Fibroblast of villous mesenchyme (primary cell): ENCODE data around the gene HES7. TPM values are rescaled to one million over a fixed set of nuclear protein-coding genes. Genes with fewer than 3 reads are reported as not detected.
"Not testable (repeated sequence)": the region's sequence is repeated elsewhere in the genome, so short reads cannot be mapped to it uniquely, and the experiment has no call there.

Experiments used
- DNase-seq: peaks from one replicate; pipeline ENCODE4 v3.0.0-alpha.2; 2010; ENCODE audit warnings: low read depth
- H3K4me3 ChIP-seq: 2 replicates; pipeline ENCODE4 v1.5.1; 2011; ENCODE audit warnings: low read depth, mild to moderate bottlenecking, low read length
- CTCF ChIP-seq: IDR thresholded peaks from 2 replicates; pipeline ENCODE4 v1.5.1; 2012; ENCODE audit warnings: low read depth, mild to moderate bottlenecking, low read length; ENCODE audit not compliant: insufficient read depth
- total RNA-seq: library from RNA; depleted of rRNA; stranded (reverse); fragments of >200 nt; gene quantifications from 2 replicates; pipeline ENCODE4 v1.2.3, GENCODE V29; 2012

Gene HES7
- total RNA-seq, 1 donor: not detected

- H3K4me3 ChIP-seq: no peak overlapping the region
- DNase-seq: no peak
- no peak for TF ChIP-seq CTCF
Measured at GRCh38 chr17:8116776-8117175, 7.1 kb downstream of the HES7 start.

- no peak overlapping the region for H3K4me3 ChIP-seq
- DNase-seq: no peak
- TF ChIP-seq CTCF: no peak
Measured at GRCh38 chr17:8110907-8111306, 13.0 kb downstream of the HES7 start.

GRCh38 chr17:8110456-8110804 is 13.5 kb downstream of the HES7 start:
- DNase-seq: no peak
- TF ChIP-seq CTCF: peak; percentile 20
- H3K4me3 ChIP-seq: no peak overlapping the region

GRCh38 chr17:8109661-8110455 is 14.0 kb downstream of the HES7 start:
- peak; percentile 73 for TF ChIP-seq CTCF
- peak overlapping the region; percentile 29 for H3K4me3 ChIP-seq
- peak; percentile 26 for DNase-seq

DNA sequence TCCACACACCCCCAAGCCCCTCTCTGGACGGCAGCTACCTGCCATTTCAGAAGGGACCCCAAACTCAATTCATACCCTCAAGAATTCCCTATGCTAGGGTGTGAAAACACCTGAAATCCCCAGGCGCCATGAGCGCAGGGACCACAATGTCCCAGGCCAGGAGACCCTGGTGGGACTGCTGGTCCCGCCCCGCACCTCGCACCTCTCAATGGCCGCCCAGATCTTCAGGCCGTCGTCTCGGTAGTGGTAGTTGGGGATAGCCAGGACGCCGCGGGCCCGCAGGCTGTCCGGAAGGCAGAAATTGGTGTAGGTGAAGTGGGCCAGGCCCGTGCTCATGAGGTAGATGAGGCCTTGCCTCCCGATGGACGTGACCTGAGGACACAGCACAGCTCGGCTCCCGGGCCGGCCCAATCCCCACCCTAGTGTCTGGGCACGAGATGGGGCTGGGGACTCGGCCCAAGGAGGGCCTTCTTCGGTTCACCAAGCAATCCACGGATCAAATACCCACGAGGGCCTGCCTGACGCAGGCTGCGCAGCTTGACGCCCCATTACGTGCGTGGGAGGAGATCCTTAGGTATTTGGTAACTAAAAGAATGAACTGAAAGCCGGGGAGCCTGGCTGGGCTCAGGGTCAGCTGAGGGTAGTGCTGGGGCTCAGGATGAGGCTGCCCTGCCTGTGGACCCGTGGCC is 14.8 kb downstream of the HES7 start:
- H3K4me3 ChIP-seq: no peak overlapping the region
- DNase-seq: no peak
- TF ChIP-seq CTCF: no peak

GRCh38 chr17:8106980-8107379 is 16.9 kb downstream of the HES7 start:
- DNase-seq, H3K4me3 ChIP-seq: not testable (repeated sequence)

DNA sequence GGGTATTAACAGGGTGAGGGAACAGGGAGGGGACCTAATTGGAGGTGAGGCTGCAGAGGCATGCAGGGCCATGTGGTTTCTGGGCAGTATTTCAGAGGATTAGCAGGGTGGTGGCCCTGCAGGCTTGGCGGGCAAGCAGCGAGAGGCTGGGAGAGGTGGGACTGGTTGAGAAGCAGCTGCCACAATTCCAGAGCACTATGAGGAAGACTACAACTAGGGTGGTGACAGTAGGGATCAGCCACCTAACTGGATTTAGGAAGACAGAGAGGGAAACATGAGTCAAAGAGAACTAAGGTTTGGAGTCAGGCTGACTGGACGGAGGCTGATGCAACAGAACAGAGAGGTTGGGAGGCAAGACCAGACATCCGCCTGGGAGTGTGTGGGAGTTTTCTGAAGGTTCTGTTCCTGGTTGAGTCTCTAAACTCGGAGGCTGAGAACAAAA is 17.9 kb downstream of the HES7 start:
- DNase-seq: peak; percentile 44
- no peak overlapping the region for H3K4me3 ChIP-seq
- TF ChIP-seq CTCF: no peak
